IMR-90 (cell line): ENCODE data around the gene HDHD5. TPM values are rescaled to one million over a fixed set of nuclear protein-coding genes. Genes with fewer than 3 reads are reported as not detected.

Source experiments
- ATAC-seq: fragments of 200-7000 bp; cut with Tn5 transposase; 2 replicates; pipeline ENCODE4 v1.9.1; 2020; ENCODE audit warnings: low read depth, mild to moderate bottlenecking, moderate library complexity
- BruUV-seq: library from RNA; stranded (reverse); fragments of 400-500 nt; replicated peaks from 2 replicates; lab custom pipeline; 2021; lab: Mats Ljungman, UMichigan
- CTCF ChIA-PET: fragments of 300-600 bp; formaldehyde crosslinking; extraction: SDS; loops from one replicate; lab custom pipeline; 2021; ENCODE audit warnings: antibody characterized with exemption; lab: Yijun Ruan, JAX
- POLR2A ChIA-PET: fragments of 300-600 bp; sonication (Branson Sonifier 250); formaldehyde crosslinking; loops from one replicate; lab custom pipeline; 2022; ENCODE audit warnings: antibody characterized with exemption; ENCODE audit not compliant: unreplicated experiment; lab: Charles Lee
- DNase-seq: peaks from one replicate; pipeline ENCODE4 v3.0.0; 2013
- H2AFZ ChIP-seq: replicated peaks from 2 replicates; pipeline ENCODE3; 2013; ENCODE audit warnings: low read length, mild to moderate bottlenecking; ENCODE audit not compliant: poor library complexity
- H2AK5ac ChIP-seq: 2 replicates; pipeline ENCODE4 v1.6.1; 2013; ENCODE audit warnings: low read depth, low read length, inconsistent platforms
- H2AK9ac ChIP-seq: replicated peaks from 2 replicates; pipeline ENCODE3; 2013; ENCODE audit warnings: mild to moderate bottlenecking, low read depth, low read length, moderate library complexity; ENCODE audit not compliant: poor library complexity
- H2BK120ac ChIP-seq: 2 replicates; pipeline ENCODE4 v1.6.1; 2013; ENCODE audit warnings: low read depth, low read length, inconsistent platforms
- H2BK15ac ChIP-seq: 3 replicates; pipeline ENCODE4 v1.6.1; 2013; ENCODE audit warnings: low read depth, low read length, inconsistent platforms
- H2BK20ac ChIP-seq: 2 replicates; pipeline ENCODE4 v1.6.1; 2013; ENCODE audit warnings: low read depth, mild to moderate bottlenecking, inconsistent platforms, low read length, moderate library complexity
- H2BK5ac ChIP-seq: 2 replicates; pipeline ENCODE4 v1.6.1; 2013; ENCODE audit warnings: mild to moderate bottlenecking, low read depth, low read length, inconsistent platforms; ENCODE audit not compliant: poor library complexity, severe bottlenecking
- H3K14ac ChIP-seq: replicated peaks from 2 replicates; pipeline ENCODE4 v1.6.1; 2013; ENCODE audit warnings: low read depth, low read length, inconsistent platforms
- H3K18ac ChIP-seq: 2 replicates; pipeline ENCODE4 v1.6.1; 2013; ENCODE audit warnings: low read depth, low read length, control low read depth
- H3K23ac ChIP-seq: 2 replicates; pipeline ENCODE4 v1.6.1; 2013; ENCODE audit warnings: low read depth, low read length, inconsistent platforms
- H3K27ac ChIP-seq: 2 replicates; pipeline ENCODE4 v1.5.1; 2013; ENCODE audit warnings: mild to moderate bottlenecking, control low read depth, low read length; ENCODE audit not compliant: insufficient read depth
- H3K27me3 ChIP-seq: 2 replicates; pipeline ENCODE4 v1.6.1; 2013; ENCODE audit warnings: low read length; ENCODE audit not compliant: control insufficient read depth, insufficient read depth
- H3K36me3 ChIP-seq: 2 replicates; pipeline ENCODE4 v1.6.1; 2013; ENCODE audit warnings: low read length, mixed read lengths; ENCODE audit not compliant: control insufficient read depth, insufficient read depth
- H3K4ac ChIP-seq: 2 replicates; pipeline ENCODE4 v1.6.1; 2013; ENCODE audit warnings: low read depth, low read length, inconsistent platforms
- H3K4me1 ChIP-seq: 2 replicates; pipeline ENCODE4 v1.6.1; 2013; ENCODE audit warnings: low read length, mixed read lengths; ENCODE audit not compliant: control insufficient read depth, insufficient read depth
- H3K4me2 ChIP-seq: 2 replicates; pipeline ENCODE4 v1.6.1; 2013; ENCODE audit warnings: low read depth, mild to moderate bottlenecking, control low read depth, low read length, moderate library complexity
- H3K4me3 ChIP-seq: 2 replicates; pipeline ENCODE4 v1.5.1; 2013; ENCODE audit warnings: low read depth, mild to moderate bottlenecking, control low read depth, low read length, moderate library complexity; ENCODE audit not compliant: insufficient read depth
- H3K56ac ChIP-seq: 2 replicates; pipeline ENCODE4 v1.6.1; 2013; ENCODE audit warnings: low read length, inconsistent platforms; ENCODE audit not compliant: insufficient read depth; ENCODE audit errors: extremely low read depth
- H3K79me1 ChIP-seq, 2 experiments: 2 replicates each; pipeline ENCODE4 v1.6.1; 2013; ENCODE audit warnings: low read length in 2 of 2, inconsistent platforms in 1 of 2, low read depth in 1 of 2
- H3K9ac ChIP-seq: 2 replicates; pipeline ENCODE4 v1.6.1; 2013; ENCODE audit warnings: low read depth, low read length, control low read depth
- H3K9me1 ChIP-seq: 2 replicates; pipeline ENCODE4 v1.6.1; 2013; ENCODE audit warnings: low read length, inconsistent platforms; ENCODE audit not compliant: insufficient read depth
- H3K9me3 ChIP-seq: 2 replicates; pipeline ENCODE4 v1.6.1; 2013; ENCODE audit warnings: low read length; ENCODE audit not compliant: control insufficient read depth, insufficient read depth
- H4K20me1 ChIP-seq: 2 replicates; pipeline ENCODE4 v1.6.1; 2013; ENCODE audit warnings: low read length, inconsistent platforms; ENCODE audit not compliant: insufficient read depth
- H4K5ac ChIP-seq: 2 replicates; pipeline ENCODE4 v1.6.1; 2013; ENCODE audit warnings: mild to moderate bottlenecking, low read depth, low read length, control low read depth
- H4K8ac ChIP-seq, 2 experiments: 2 replicates each; pipeline ENCODE4 v1.6.1; 2013; ENCODE audit warnings: low read depth in 2 of 2, low read length in 2 of 2, control low read depth in 1 of 2, inconsistent platforms in 1 of 2
- H4K91ac ChIP-seq: 2 replicates; pipeline ENCODE4 v1.6.1; 2013; ENCODE audit warnings: low read depth, low read length, inconsistent platforms; ENCODE audit not compliant: insufficient read depth
- BHLHE40 ChIP-seq: fragments of 150-350 bp; IDR thresholded peaks from 2 replicates; pipeline ENCODE4 v1.6.1; 2016; ENCODE audit warnings: mild to moderate bottlenecking, low read depth, low read length
- CHD1 ChIP-seq: IDR thresholded peaks from 2 replicates; pipeline ENCODE4 v1.6.1; 2012; ENCODE audit warnings: low read depth, low read length, improper control_type of control experiment
- FOS ChIP-seq: fragments of 150-350 bp; IDR thresholded peaks from 2 replicates; pipeline ENCODE4 v1.6.1; 2016; ENCODE audit warnings: low read depth, low read length
- MAFK ChIP-seq: IDR thresholded peaks from 2 replicates; pipeline ENCODE4 v1.6.1; 2012; ENCODE audit warnings: low read depth, low read length, improper control_type of control experiment
- MAZ ChIP-seq: IDR thresholded peaks from 2 replicates; pipeline ENCODE4 v1.6.1; 2012; ENCODE audit warnings: low read depth, mild to moderate bottlenecking, low read length, improper control_type of control experiment, moderate library complexity, borderline replicate concordance
- MXI1 ChIP-seq: IDR thresholded peaks from 2 replicates; pipeline ENCODE4 v1.6.1; 2012; ENCODE audit warnings: low read depth, mild to moderate bottlenecking, low read length, moderate library complexity, borderline replicate concordance
- RAD21 ChIP-seq: IDR thresholded peaks from 2 replicates; pipeline ENCODE4 v1.6.1; 2012; ENCODE audit warnings: low read length, improper control_type of control experiment
- RCOR1 ChIP-seq: IDR thresholded peaks from 2 replicates; pipeline ENCODE4 v1.6.1; 2012; ENCODE audit warnings: mild to moderate bottlenecking, low read length, improper control_type of control experiment; ENCODE audit not compliant: insufficient replicate concordance
- RFX5 ChIP-seq: IDR thresholded peaks from 2 replicates; pipeline ENCODE4 v1.8.0; 2012; ENCODE audit warnings: low read depth, mild to moderate bottlenecking, low read length, moderate library complexity
- SMC3 ChIP-seq: fragments of 150-350 bp; IDR thresholded peaks from 2 replicates; pipeline ENCODE4 v1.6.1; 2016; ENCODE audit warnings: low read depth, mild to moderate bottlenecking, antibody characterized with exemption, low read length, moderate library complexity
- USF2 ChIP-seq: fragments of 150-350 bp; IDR thresholded peaks from 2 replicates; pipeline ENCODE4 v1.6.1; 2017; ENCODE audit warnings: mild to moderate bottlenecking, antibody characterized with exemption, low read length, low read depth
- WGBS, 2 experiments: methylation state at CpG; one replicate each; pipeline versions ENCODE4 v1.1.5 to v1.1.7; 2013; ENCODE audit warnings: missing lambda C conversion rate in 2 of 2; ENCODE audit not compliant: insufficient read length in 1 of 2; ENCODE audit errors: extremely low coverage in 2 of 2; 5-methylcytosine and 5-hydroxymethylcytosine counted together
- dilution Hi-C: fragments of 300-500 bp; cut with HindIII; formaldehyde crosslinking; loops from one replicate; pipeline ENCODE4 v1.14.3; 2018; ENCODE audit warnings: low sequenced_read_pairs; ENCODE audit not compliant: unreplicated experiment
- in situ Hi-C: fragments of 300-500 bp; cut with MboI; formaldehyde crosslinking; loops from 3 replicates; pipeline ENCODE4 v1.14.3; 2019; ENCODE audit warnings: low sequenced_read_pairs, inconsistent platforms, mixed read lengths
- intact Hi-C: fragments of 100-400 bp; cut with micrococcal nuclease; formaldehyde crosslinking; loops from 2 replicates; pipeline ENCODE4 v1.10.0; 2022
- polyA plus RNA-seq, 3 experiments: library from polyadenylated mRNA; depleted of rRNA; stranded (reverse); fragments of >200 nt; gene quantifications; 2 replicates each; pipeline ENCODE4 v1.2.3, GENCODE V29; 2012; ENCODE audit warnings: low replicate concordance in 1 of 3
- total RNA-seq: library from RNA; depleted of rRNA; stranded (reverse); fragments of >200 nt; gene quantifications from 2 replicates; pipeline ENCODE4 v1.2.3, GENCODE V29; 2012
- TF ChIP-seq, protein P1 (sequence below): conservative IDR thresholded peaks from 2 replicates; pipeline ENCODE4 v1.5.1; 2012; ENCODE audit warnings: mild to moderate bottlenecking, low read depth, low read length, improper control_type of control experiment
- TF ChIP-seq, protein P2 (sequence below): fragments of 150-350 bp; IDR thresholded peaks from 2 replicates; pipeline ENCODE4 v1.6.1; 2016; ENCODE audit warnings: low read depth, mild to moderate bottlenecking, low read length, moderate library complexity, borderline replicate concordance

The HDHD5 gene
- total and polyA plus RNA-seq, 2 of the 4 experiments (the other 2 are of a cell fraction), result 31.9 to 37.5 TPM

- H3K23ac ChIP-seq, result no peak overlapping the region
- no peak overlapping the region for H2AK9ac ChIP-seq
- H4K8ac ChIP-seq, result no peak overlapping the region
- intact Hi-C loops, result no loop called here
- TF ChIP-seq RFX5, result no peak
- TF ChIP-seq RCOR1, result no peak
- no peak for TF ChIP-seq FOS
- no peak for TF ChIP-seq MAFK
- TF ChIP-seq BHLHE40, result no peak
- TF ChIP-seq SMC3, result no peak
- TF ChIP-seq, protein P1, sequence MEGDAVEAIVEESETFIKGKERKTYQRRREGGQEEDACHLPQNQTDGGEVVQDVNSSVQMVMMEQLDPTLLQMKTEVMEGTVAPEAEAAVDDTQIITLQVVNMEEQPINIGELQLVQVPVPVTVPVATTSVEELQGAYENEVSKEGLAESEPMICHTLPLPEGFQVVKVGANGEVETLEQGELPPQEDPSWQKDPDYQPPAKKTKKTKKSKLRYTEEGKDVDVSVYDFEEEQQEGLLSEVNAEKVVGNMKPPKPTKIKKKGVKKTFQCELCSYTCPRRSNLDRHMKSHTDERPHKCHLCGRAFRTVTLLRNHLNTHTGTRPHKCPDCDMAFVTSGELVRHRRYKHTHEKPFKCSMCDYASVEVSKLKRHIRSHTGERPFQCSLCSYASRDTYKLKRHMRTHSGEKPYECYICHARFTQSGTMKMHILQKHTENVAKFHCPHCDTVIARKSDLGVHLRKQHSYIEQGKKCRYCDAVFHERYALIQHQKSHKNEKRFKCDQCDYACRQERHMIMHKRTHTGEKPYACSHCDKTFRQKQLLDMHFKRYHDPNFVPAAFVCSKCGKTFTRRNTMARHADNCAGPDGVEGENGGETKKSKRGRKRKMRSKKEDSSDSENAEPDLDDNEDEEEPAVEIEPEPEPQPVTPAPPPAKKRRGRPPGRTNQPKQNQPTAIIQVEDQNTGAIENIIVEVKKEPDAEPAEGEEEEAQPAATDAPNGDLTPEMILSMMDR, result no peak
- no peak for TF ChIP-seq CHD1
- TF ChIP-seq, protein P2, sequence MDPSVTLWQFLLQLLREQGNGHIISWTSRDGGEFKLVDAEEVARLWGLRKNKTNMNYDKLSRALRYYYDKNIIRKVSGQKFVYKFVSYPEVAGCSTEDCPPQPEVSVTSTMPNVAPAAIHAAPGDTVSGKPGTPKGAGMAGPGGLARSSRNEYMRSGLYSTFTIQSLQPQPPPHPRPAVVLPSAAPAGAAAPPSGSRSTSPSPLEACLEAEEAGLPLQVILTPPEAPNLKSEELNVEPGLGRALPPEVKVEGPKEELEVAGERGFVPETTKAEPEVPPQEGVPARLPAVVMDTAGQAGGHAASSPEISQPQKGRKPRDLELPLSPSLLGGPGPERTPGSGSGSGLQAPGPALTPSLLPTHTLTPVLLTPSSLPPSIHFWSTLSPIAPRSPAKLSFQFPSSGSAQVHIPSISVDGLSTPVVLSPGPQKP, result no peak
- no peak for TF ChIP-seq MXI1
- no peak for TF ChIP-seq MAZ
- TF ChIP-seq USF2, result no peak
- no peak for TF ChIP-seq RAD21
- no peak overlapping the region for H4K91ac ChIP-seq
- H3K4me3 ChIP-seq, result no peak overlapping the region
- in situ Hi-C loops, result no loop called here
- no peaks in the 10 kb centered on the region for H3K4me1 ChIP-seq
- peaks cover 14% of the 10 kb centered on the region for H3K36me3 ChIP-seq
- H2BK15ac ChIP-seq, result no peak overlapping the region
- no peak overlapping the region for H2AFZ ChIP-seq
- H2BK5ac ChIP-seq, result no peak overlapping the region
- ATAC-seq (no peak), DNase-seq (no peak)
- no peak overlapping the region for H2AK5ac ChIP-seq
- no CpG with 5 or more reads among the region's 9 CpGs for WGBS, 2 experiments
- H3K14ac ChIP-seq, result no peak overlapping the region
- H3K27ac ChIP-seq, result no peak overlapping the region
- H2BK20ac ChIP-seq, result no peak overlapping the region
- no peak overlapping the region for H2BK120ac ChIP-seq
- dilution Hi-C loops, result no loop called here
- H3K4me2 ChIP-seq, result no peak overlapping the region
- ChIA-PET CTCF (interaction anchor here (2.3 kb wide), 1 partner anchor 23 kb away, joined by 11 read pairs; no protein-coding TSS in a partner anchor), POLR2A (no interaction called here)
- BruUV-seq, result no TSS peak
- H3K4ac ChIP-seq, result no peak overlapping the region
- peaks cover 31% of the 10 kb centered on the region for H4K20me1 ChIP-seq
- H4K5ac ChIP-seq, result no peak overlapping the region
- no peaks in the 10 kb centered on the region for H3K27me3 ChIP-seq
- 0 out of 2 replicates have a peak, but pooled peaks cover 5% of the 10 kb centered on the region for H3K9me1 ChIP-seq
- H3K9me3 ChIP-seq, result no peaks in the 10 kb centered on the region
- H3K56ac ChIP-seq, result no peak overlapping the region
- H3K9ac ChIP-seq, result no peak overlapping the region
- H3K18ac ChIP-seq, result no peak overlapping the region
- peaks cover 8 to 34% of the 10 kb centered on the region in 2 experiments for H3K79me1 ChIP-seq
These were observed 9.8 kb downstream of the HDHD5 start for GRCh38 chr22:17149076-17149815.
